Aorta (tissue), 5 donors: ENCODE results near the gene ANKRD23. TPM values are rescaled to one million over a fixed set of nuclear protein-coding genes. Genes with fewer than 3 reads are reported as not detected.
A peak's percentile ranks its signal among the peaks of the same experiment; 100 is the strongest.

ENCODE experiments used
- ATAC-seq: fragments of 200-7000 bp; cut with Tn5 transposase; one replicate; pipeline ENCODE4 v1.9.1; 2022; ENCODE audit warnings: moderate library complexity; ENCODE audit not compliant: low FRiP score
- DNase-seq, 2 donors: peaks; one replicate each; pipeline ENCODE4 v3.0.0-alpha.2; 2020
- H3K27ac ChIP-seq, 2 donors: one replicate each; pipeline ENCODE4 v1.5.1; 2013; ENCODE audit warnings: low read length in 2 of 2, mild to moderate bottlenecking in 2 of 2, moderate library complexity in 2 of 2, control low read depth in 1 of 2, inconsistent platforms in 1 of 2, low read depth in 1 of 2
- H3K27me3 ChIP-seq, 2 donors: one replicate each; pipeline ENCODE4 v1.6.1; 2013; ENCODE audit warnings: control low read depth in 1 of 2, low read length in 1 of 2, mild to moderate bottlenecking in 1 of 2, moderate library complexity in 1 of 2; ENCODE audit not compliant: insufficient read depth in 2 of 2, control insufficient read depth in 1 of 2
- H3K36me3 ChIP-seq, 2 donors: one replicate each; pipeline ENCODE4 v1.6.1; 2013; ENCODE audit warnings: control low read depth in 1 of 2, low read length in 1 of 2, mild to moderate bottlenecking in 1 of 2; ENCODE audit not compliant: insufficient read depth in 2 of 2, control insufficient read depth in 1 of 2
- H3K4me1 ChIP-seq, 2 donors: one replicate each; pipeline ENCODE4 v1.6.1; 2013; ENCODE audit warnings: low read length in 2 of 2, control low read depth in 1 of 2, mild to moderate bottlenecking in 1 of 2, moderate library complexity in 1 of 2; ENCODE audit not compliant: insufficient read depth in 2 of 2, control insufficient read depth in 1 of 2
- H3K4me3 ChIP-seq, 2 donors: one replicate each; pipeline ENCODE4 v1.5.1; 2013; ENCODE audit warnings: low read length in 2 of 2, control low read depth in 1 of 2, mild to moderate bottlenecking in 1 of 2
- H3K9me3 ChIP-seq: one replicate; pipeline ENCODE4 v1.6.1; 2013; ENCODE audit warnings: mild to moderate bottlenecking, low read length; ENCODE audit not compliant: control insufficient read depth
- WGBS, 2 donors: extraction: QIAGEN DNeasy Blood & Tissue Kit; methylation state at CpG; one replicate each; pipeline ENCODE4 v1.1.7; 2013; 5-methylcytosine and 5-hydroxymethylcytosine counted together
- intact Hi-C, 2 donors: fragments of 100-400 bp; cut with DNase I; formaldehyde crosslinking; loops; one replicate each; pipeline versions ENCODE4 v1.14.2 to v1.15.0; 2022
- polyA plus RNA-seq, 2 donors: library from polyadenylated mRNA; stranded (reverse); fragments of 200-250 nt; gene quantifications; one replicate each; pipeline ENCODE4 v1.2.3, GENCODE V29; 2013
- total RNA-seq, 2 donors: library from RNA; stranded (reverse); fragmentation: NEBNext Ultra II Directional; extraction: Animal tissue kit (Norgen Biotek cat#: 25700); gene quantifications; one replicate each; pipeline ENCODE4 v1.2.1, GENCODE V29; 2021
- donor health status: healthy with polysubstance abuse.
- donor health status: Bipolar disorder and iron deficiency.
- donor health status: DM: no; HTN: no; CAD: no.
- donor health status: DM: no; HTN: no; CAD: no.
- donor health status: DM: yes; HTN: yes; CAD: no.

ANKRD23 gene
- total and polyA plus RNA-seq, 4 donors = 4.6 to 5.4 (median 5.3) TPM; not detected in 1

GRCh38 chr2:96885432-96886347, 41.9 kb upstream of the ANKRD23 start:
- H3K27me3 ChIP-seq = no peaks in the 10 kb centered on the region
- intact Hi-C loops = loop anchor here in 1 of 2 donors (2.0 kb wide), 1 partner anchor 17 kb away; no protein-coding TSS in a partner anchor
- no peaks in the 10 kb centered on the region for H3K4me1 ChIP-seq
- DNase-seq (no peak), ATAC-seq (no peak)
- no peaks in the 10 kb centered on the region for H3K9me3 ChIP-seq
- 91 to 92% methylated on average over 22 to 23 of the region's 23 CpGs for WGBS, 2 donors
- no peaks in the 10 kb centered on the region for H3K36me3 ChIP-seq
- no peak overlapping the region for H3K4me3 ChIP-seq
- no peak overlapping the region for H3K27ac ChIP-seq

- Histone ChIP-seq H3K4me1 (no peaks in the 10 kb centered on the region), H3K27ac (no peak overlapping the region)
- intact Hi-C loops = no loop called here
Observed at GRCh38 chr2:96884299-96885094, 40.7 kb upstream of the ANKRD23 start.

DNA sequence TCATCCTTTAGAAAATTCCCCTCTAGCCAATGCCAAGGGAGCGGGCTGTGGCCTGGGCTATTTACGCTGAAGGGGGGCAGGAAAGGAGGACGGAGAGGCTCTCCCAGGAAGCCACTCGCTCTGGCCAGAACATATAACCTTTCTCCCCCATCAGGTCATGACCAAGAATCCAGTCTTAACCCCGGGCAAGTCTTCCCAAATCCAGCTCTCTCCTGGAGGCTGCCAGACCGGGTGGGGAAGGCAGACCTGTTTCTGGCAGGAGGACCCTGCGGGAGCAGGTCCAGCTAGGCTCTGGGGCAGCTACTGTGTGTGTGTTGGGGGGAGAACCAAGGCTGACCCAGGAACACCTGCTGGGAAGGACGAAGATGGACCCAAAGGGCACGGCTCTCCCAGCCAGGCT, 39.5 kb upstream of the ANKRD23 start:
- no peak for DNase-seq
- H3K4me3 ChIP-seq = no peak overlapping the region
- ATAC-seq = no peak
- H3K27me3 ChIP-seq = no peaks in the 10 kb centered on the region
- no peaks in the 10 kb centered on the region for H3K4me1 ChIP-seq
- WGBS, 2 donors = 86 to 93% methylated on average over 8 to 9 of the region's 9 CpGs
- no peaks in the 10 kb centered on the region for H3K9me3 ChIP-seq
- no peaks in the 10 kb centered on the region for H3K36me3 ChIP-seq
- intact Hi-C loops = no loop called here
- no peak overlapping the region for H3K27ac ChIP-seq

More at GRCh38 chr2:96884299-96885094, 40.7 kb upstream of the ANKRD23 start:
- H3K27me3 ChIP-seq = no peaks in the 10 kb centered on the region
- 92 to 95% methylated on average over 19 of the region's 19 CpGs for WGBS, 2 donors
- no peaks in the 10 kb centered on the region for H3K36me3 ChIP-seq
- no peaks in the 10 kb centered on the region for H3K9me3 ChIP-seq
- no peak for DNase-seq
- H3K4me3 ChIP-seq = no peak overlapping the region
- no peak for ATAC-seq

DNA sequence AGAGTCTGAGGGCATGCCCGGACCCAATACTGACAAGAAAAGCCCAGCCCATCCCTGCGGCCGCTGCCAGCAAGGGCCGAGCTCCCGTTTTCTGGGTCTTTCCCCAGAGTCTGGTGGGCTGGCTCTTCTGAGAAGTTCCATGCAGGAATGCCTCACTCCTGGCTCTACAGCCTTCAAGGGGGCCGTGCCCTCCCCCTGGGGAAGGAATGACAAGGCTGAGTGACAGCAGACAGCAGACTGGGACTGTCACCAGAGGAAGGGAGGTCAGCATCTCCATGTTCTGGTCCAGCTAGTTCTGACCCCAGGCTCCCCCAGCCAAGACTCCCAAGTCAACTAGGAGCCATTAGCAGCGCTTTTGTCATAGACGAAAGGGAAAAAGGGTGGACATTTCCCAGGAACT, 39.1 kb upstream of the ANKRD23 start:
- H3K9me3 ChIP-seq = no peaks in the 10 kb centered on the region
- no peaks in the 10 kb centered on the region for H3K4me1 ChIP-seq
- peak in 1 of 2 donors; percentile 39 for DNase-seq
- H3K4me3 ChIP-seq = no peak overlapping the region
- WGBS, 2 donors = 89 to 93% methylated on average over 8 of the region's 8 CpGs
- H3K27me3 ChIP-seq = no peaks in the 10 kb centered on the region
- H3K27ac ChIP-seq = no peak overlapping the region
- no peak for ATAC-seq
- no peaks in the 10 kb centered on the region for H3K36me3 ChIP-seq
- intact Hi-C loops = no loop called here

DNA sequence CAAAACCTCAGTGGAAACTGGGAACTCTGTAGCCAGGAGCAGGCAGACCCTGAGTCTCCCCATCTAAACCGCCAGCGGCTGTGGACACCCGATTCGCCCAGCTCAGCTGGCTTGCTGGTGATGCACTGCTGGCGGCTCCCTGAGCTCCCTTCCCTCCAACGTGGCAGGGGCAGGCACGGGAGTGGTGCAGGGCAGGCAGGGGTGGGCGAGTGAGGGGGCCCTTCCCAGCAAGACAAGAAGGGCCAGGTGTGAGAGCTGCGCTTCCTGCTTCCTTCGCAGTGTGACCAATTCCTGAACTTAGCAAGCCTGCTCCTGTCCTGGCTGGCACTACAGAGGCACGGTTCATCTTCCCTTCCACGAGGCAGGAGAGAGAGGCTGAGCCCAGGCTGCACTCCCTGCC, 38.4 kb upstream of the ANKRD23 start:
- Histone ChIP-seq H3K4me3 (no peak overlapping the region), H3K9me3 (no peaks in the 10 kb centered on the region), H3K36me3 (no peaks in the 10 kb centered on the region), H3K27me3 (no peaks in the 10 kb centered on the region), H3K4me1 (no peaks in the 10 kb centered on the region), H3K27ac (no peak overlapping the region)
- ATAC-seq = no peak
- peak in 1 of 2 donors; percentile 40 for DNase-seq
- whole genome bisulfite sequencing, 2 donors = 88 to 92% methylated on average over 12 of the region's 12 CpGs
- intact Hi-C loops = no loop called here

DNA sequence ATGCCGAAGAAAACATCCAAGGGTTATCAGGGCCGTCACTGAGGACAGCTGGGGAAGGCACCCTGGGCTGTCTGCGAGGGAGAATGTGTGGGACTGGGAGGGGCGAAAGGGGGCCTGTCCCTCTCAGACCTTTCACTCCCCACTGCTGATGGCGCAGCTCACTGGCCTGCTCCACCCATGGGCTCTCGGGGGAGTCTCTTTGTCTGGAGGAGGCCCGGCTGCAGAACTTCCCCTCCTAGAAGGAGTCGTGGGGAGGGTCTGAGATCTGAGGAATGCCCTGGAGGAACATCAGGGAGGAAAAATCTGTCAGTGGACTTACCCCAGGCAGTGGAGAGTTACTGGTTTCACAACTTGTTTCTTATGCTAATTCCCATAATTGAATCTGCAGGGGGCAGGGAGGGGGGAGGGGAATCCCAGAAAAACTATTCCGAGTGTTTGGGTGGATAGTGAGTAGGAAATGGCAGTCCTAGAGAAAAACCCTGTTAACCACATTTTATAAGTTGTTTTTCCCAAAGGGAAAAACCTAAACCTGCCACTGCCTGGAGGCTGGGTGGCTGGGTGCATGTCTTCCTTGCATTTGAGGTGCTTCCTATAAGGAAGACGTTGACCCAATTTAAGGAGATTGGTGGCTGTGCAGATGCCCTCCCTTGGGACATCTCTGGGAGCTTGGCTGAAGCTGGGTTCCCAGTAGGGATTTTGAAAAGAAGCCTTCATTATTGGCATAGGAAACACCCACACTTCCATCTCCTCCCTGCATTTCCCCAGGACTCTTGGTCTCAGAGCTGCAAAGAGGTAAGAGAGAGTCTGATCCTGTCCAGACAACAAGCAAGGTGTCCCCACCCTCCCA, 37.8 kb upstream of the ANKRD23 start:
- no peaks in the 10 kb centered on the region for H3K27me3 ChIP-seq
- no peak overlapping the region for H3K4me3 ChIP-seq
- no peaks in the 10 kb centered on the region for H3K4me1 ChIP-seq
- H3K9me3 ChIP-seq = no peaks in the 10 kb centered on the region
- no peak for ATAC-seq
- no peak for DNase-seq
- no peak overlapping the region for H3K27ac ChIP-seq
- intact Hi-C loops = no loop called here
- H3K36me3 ChIP-seq = no peaks in the 10 kb centered on the region
- WGBS, 2 donors = 85 to 87% methylated on average over 10 of the region's 10 CpGs

DNA sequence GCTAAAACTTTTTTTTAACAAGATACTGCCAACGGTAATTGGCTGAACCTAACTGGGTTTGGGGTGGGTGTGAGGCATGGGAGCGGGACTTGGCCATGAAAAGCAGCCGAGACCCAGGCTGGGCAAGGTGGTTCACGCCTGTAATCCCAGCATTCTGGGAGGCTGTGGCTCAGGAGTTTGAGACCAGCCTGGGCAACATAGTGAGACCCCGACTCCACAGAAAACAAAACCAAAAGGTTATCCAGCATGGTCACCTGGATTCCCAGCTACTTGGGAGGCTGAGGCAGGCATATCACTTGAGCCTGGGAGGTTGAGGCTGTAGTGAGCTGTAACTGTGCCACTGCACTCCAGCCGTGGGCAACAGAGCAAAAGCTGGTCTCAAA, 37.1 kb upstream of the ANKRD23 start:
- WGBS, 2 donors = 92 to 94% methylated on average over 6 of the region's 6 CpGs
- H3K4me1 ChIP-seq = no peaks in the 10 kb centered on the region

DNA sequence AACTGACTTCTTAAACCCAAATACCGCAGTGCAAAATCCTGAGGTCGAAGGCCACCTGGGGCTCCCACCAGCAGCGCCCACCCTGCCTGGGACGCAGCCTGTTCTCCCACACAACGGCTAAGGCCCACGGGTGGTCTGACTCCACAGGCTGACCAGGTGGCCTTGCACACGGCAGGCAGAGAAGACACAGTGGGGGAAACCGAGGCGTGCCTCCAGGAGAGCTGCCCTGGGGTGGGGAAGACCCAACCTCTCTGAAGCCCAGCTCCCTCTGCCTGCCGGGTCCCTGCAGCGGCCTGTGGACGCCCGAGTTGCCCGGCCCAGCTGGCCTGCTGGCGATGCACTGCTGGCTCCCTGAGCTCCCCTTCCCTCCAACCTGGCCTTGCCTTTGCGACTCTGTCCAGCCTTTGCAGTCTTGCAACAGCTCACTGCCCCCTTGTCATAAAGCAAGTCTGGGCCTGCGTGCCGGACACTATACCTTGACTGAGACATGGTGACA, 35.8 kb upstream of the ANKRD23 start:
- Histone ChIP-seq H3K27me3 (no peaks in the 10 kb centered on the region), H3K9me3 (no peaks in the 10 kb centered on the region), H3K4me1 (no peaks in the 10 kb centered on the region), H3K4me3 (no peak overlapping the region), H3K36me3 (no peaks in the 10 kb centered on the region), H3K27ac (no peak overlapping the region)
- intact Hi-C loops = no loop called here
- no peak for ATAC-seq
- no peak for DNase-seq
- WGBS, 2 donors = 92 to 93% methylated on average over 18 of the region's 18 CpGs

More for the DNA sequence above, 37.1 kb upstream of the ANKRD23 start:
- intact Hi-C loops = no loop called here
- no peaks in the 10 kb centered on the region for H3K9me3 ChIP-seq
- no peaks in the 10 kb centered on the region for H3K36me3 ChIP-seq
- H3K4me3 ChIP-seq = no peak overlapping the region
- H3K27me3 ChIP-seq = no peaks in the 10 kb centered on the region
- ATAC-seq (no peak), DNase-seq (no peak)
- no peak overlapping the region for H3K27ac ChIP-seq
